ENCODE data around the gene B3GNT9. TPM values are rescaled to one million over a fixed set of nuclear protein-coding genes. Genes with fewer than 3 reads are reported as not detected.

The B3GNT9 gene
- total and polyA plus RNA-seq, 2 of the 8 experiments (the other 6 are each of a cell fraction or from before 2014, with no cell fraction given) = 3.5 to 9.0 TPM

- H4K20me1 ChIP-seq (replicated peaks in 1 of 2; ENCODE audit: control insufficient read depth in 1 of 2, insufficient read depth in 2 of 2, low read length in 2 of 2) = peaks cover 0 to 1% of the 10 kb centered on the region in 2 experiments
- no peak overlapping the region for H4K5ac ChIP-seq (ENCODE audit: insufficient read length, low read depth, low read length)
- no peak overlapping the region for H4K8ac ChIP-seq (ENCODE audit: extremely low read depth, insufficient read depth, low read length)
- H3K18ac ChIP-seq (ENCODE audit: extremely low read depth, low read length) = no peak overlapping the region
- no peaks in the 10 kb centered on the region for H3K4me1 ChIP-seq (replicated peaks in 1 of 4; ENCODE audit: control insufficient read depth in 3 of 4, insufficient read depth in 4 of 4, low read length in 3 of 4)
- H2BK5ac ChIP-seq (ENCODE audit: low read depth, low read length) = no peak overlapping the region
- H3K79me2 ChIP-seq (ENCODE audit: control insufficient read depth in 1 of 2, insufficient read depth in 2 of 2, low read length in 2 of 2) = no peaks in the 10 kb centered on the region
- H3K56ac ChIP-seq (replicated peaks; ENCODE audit: insufficient read length, low read depth, low read length) = no peak overlapping the region
- no peak overlapping the region for H4K91ac ChIP-seq (replicated peaks; ENCODE audit: insufficient read length, low read length)
- ChIA-PET CTCF (ENCODE audit: partially characterized antibody) (interaction anchor here (0.5 to 5.3 kb wide), 9 partner anchors 10 to 183 kb away, joined by 3 to 25 read pairs (median 3); partner anchors contain the start of gene NOL3), POLR2A (ENCODE audit: partially characterized antibody) (no interaction called here)
- no peak overlapping the region for H3K4me2 ChIP-seq (ENCODE audit: insufficient read depth in 1 of 2, low read depth in 2 of 2, low read length in 2 of 2)
- H3K4ac ChIP-seq (replicated peaks; ENCODE audit: insufficient read length, low read depth, low read length) = no peak overlapping the region
- WGBS, 2 experiments (ENCODE audit: extremely low coverage in 1 of 2, insufficient coverage in 1 of 2, insufficient read length in 1 of 2, insufficient replicate concordance in 2 of 2, low coverage in 1 of 2, low lambda C conversion rate in 2 of 2, missing lambda C conversion rate in 1 of 2) = 88% methylated on average over 3 of the region's 3 CpGs; no CpG with 5 or more reads in 1 of the 2 experiments
- H3K27me3 ChIP-seq (replicated peaks in 1 of 4; ENCODE audit: control insufficient read depth in 3 of 4, extremely low read depth in 1 of 4, insufficient read depth in 3 of 4, low read length in 3 of 4) = no peaks in the 10 kb centered on the region
- H3K4me3 ChIP-seq (ENCODE audit: extremely low read depth in 1 of 4, insufficient read depth in 2 of 4, low read depth in 3 of 4, low read length in 4 of 4) = no peak overlapping the region
- H3K27ac ChIP-seq (ENCODE audit: low read depth, low read length) = no peak overlapping the region
- H3K9me3 ChIP-seq (ENCODE audit: insufficient read depth in 2 of 2, low read depth in 1 of 2, low read length in 1 of 2) = no peaks in the 10 kb centered on the region
- no peak overlapping the region for H3K9ac ChIP-seq (replicated peaks in 1 of 4; ENCODE audit: extremely low read depth in 1 of 4, low read depth in 3 of 4, low read length in 3 of 4)
- H3K23ac ChIP-seq (ENCODE audit: insufficient read length) = no peak overlapping the region
- H2BK120ac ChIP-seq (replicated peaks; ENCODE audit: low read depth, low read length) = no peak overlapping the region
- H2BK20ac ChIP-seq (ENCODE audit: low read length) = no peak overlapping the region
- DNase-seq (ENCODE audit: low read depth in 1 of 2, low spot score in 2 of 2) (no peak), FAIRE-seq (no peak)
- H3K36me3 ChIP-seq (ENCODE audit: control insufficient read depth in 2 of 4, insufficient read depth in 4 of 4, low read length in 3 of 4) = peaks cover 21 to 58% (median 36%) of the 10 kb centered on the region in 4 experiments
- H3K14ac ChIP-seq (ENCODE audit: insufficient read length) = no peak overlapping the region
- H2AK5ac ChIP-seq (ENCODE audit: low read depth, low read length) = no peak overlapping the region
- TF ChIP-seq CTBP2 (IDR thresholded peaks at IDR 0.05; ENCODE audit: borderline replicate concordance, insufficient read depth, insufficient read length, low read length) (no peak), MAFK (IDR thresholded peaks at IDR 0.05; ENCODE audit: low read depth, low read length) (no peak), KDM5A (IDR thresholded peaks at IDR 0.05; ENCODE audit: low read length) (no peak), ATF3 (IDR thresholded peaks at IDR 0.05; ENCODE audit: insufficient read depth, low read depth, low read length) (no peak), CBX5 (IDR thresholded peaks at IDR 0.05; ENCODE audit: low read depth, low read length) (no peak), HDAC6 (IDR thresholded peaks at IDR 0.05; ENCODE audit: low read depth, low read length) (no peak), E2F6 (IDR thresholded peaks at IDR 0.05) (no peak)
- H2BK12ac ChIP-seq (ENCODE audit: low read depth, low read length) = no peak overlapping the region
- H3K79me1 ChIP-seq (ENCODE audit: low read depth, low read length) = no peaks in the 10 kb centered on the region; the same call in 1 of the 2 replicates
- no peaks in the 10 kb centered on the region for H3K23me2 ChIP-seq (ENCODE audit: low read depth, low read length)
- no peak overlapping the region for H2AFZ ChIP-seq (ENCODE audit: low read length)
- no peak overlapping the region for H2BK15ac ChIP-seq (ENCODE audit: low read length)
Measured at GRCh38 chr16:67137605-67138004, 13.2 kb downstream of the B3GNT9 start.
